GM12873 (cell line): ENCODE results near the gene TNFRSF11A.

Source experiments
- TF ChIP-seq, protein P1 (sequence below): IDR thresholded peaks from 2 replicates; pipeline ENCODE4 v1.5.1; 2012; ENCODE audit warnings: low read depth, mild to moderate bottlenecking, moderate library complexity, low read length, control low read depth; ENCODE audit not compliant: insufficient read depth; ENCODE audit errors: missing control alignments

TNFRSF11A gene

DNA sequence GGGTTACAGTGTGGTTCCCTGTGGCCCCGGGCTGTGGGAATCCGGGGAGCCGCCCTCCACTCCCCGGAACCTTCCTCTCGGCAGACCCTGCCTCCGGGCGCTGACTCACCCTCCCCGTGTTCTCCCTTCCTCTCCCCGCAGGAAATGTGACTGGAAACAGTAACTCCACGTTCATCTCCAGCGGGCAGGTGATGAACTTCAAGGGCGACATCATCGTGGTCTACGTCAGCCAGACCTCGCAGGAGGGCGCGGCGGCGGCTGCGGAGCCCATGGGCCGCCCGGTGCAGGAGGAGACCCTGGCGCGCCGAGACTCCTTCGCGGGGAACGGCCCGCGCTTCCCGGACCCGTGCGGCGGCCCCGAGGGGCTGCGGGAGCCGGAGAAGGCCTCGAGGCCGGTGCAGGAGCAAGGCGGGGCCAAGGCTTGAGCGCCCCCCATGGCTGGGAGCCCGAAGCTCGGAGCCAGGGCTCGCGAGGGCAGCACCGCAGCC, 59.5 kb downstream of the TNFRSF11A start:
- TF ChIP-seq, protein P1, sequence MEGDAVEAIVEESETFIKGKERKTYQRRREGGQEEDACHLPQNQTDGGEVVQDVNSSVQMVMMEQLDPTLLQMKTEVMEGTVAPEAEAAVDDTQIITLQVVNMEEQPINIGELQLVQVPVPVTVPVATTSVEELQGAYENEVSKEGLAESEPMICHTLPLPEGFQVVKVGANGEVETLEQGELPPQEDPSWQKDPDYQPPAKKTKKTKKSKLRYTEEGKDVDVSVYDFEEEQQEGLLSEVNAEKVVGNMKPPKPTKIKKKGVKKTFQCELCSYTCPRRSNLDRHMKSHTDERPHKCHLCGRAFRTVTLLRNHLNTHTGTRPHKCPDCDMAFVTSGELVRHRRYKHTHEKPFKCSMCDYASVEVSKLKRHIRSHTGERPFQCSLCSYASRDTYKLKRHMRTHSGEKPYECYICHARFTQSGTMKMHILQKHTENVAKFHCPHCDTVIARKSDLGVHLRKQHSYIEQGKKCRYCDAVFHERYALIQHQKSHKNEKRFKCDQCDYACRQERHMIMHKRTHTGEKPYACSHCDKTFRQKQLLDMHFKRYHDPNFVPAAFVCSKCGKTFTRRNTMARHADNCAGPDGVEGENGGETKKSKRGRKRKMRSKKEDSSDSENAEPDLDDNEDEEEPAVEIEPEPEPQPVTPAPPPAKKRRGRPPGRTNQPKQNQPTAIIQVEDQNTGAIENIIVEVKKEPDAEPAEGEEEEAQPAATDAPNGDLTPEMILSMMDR: no peak

DNA sequence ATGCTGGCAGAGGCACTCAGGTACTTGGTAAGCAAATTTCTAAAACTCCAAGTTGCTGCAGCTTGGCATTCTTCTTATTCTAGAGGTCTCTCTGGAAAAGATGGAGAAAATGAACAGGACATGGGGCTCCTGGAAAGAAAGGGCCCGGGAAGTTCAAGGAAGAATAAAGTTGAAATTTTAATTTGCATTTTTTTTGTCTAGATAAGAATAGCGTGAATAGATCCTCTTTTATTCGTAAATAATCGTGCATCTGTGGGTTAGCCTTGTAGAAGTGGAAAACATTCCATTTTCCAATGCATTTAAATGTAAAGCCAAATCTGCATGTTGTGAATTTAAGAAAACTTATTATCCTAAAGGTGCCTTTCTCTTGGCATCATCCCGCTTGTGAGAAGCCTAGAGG, 61.0 kb downstream of the TNFRSF11A start:
- TF ChIP-seq, protein P1: no peak

DNA sequence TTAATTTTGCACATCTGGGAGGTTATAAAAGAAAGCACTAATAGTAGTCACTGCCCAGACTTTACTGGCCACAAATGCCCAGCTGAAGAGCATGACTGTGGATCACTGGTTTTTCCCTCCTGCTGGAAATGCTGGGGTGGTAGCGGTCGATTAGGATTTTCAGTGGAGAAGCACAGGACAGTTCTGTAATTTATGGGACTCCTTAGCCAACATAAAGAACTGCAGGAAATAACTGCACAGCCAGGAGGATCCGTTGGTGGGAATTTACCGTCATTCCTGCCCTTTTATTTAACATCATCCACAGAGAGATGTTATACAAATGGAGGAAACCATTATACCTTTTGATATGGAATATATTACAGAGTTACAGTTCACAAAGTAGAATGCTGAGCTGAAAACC, 61.5 kb downstream of the TNFRSF11A start:
- TF ChIP-seq, protein P1: no peak

DNA sequence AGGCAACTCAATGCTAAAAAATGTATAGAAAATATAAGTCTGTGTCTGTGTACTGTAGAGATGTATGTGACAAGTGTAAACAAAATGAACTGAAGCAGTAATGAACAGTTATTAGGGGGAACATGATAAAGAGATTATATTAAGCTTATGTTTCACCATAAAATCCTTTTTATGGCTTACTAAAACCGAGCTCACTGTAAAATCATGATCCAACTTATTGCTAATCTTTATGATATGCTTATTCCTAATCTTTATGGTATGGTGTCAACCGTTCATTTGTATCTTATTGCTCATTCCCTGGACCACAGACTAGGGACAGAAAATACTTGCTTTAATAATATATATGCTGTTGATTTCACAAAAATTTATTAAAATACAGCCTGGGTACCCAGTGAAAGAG, 62.1 kb downstream of the TNFRSF11A start:
- TF ChIP-seq, protein P1: no peak

DNA sequence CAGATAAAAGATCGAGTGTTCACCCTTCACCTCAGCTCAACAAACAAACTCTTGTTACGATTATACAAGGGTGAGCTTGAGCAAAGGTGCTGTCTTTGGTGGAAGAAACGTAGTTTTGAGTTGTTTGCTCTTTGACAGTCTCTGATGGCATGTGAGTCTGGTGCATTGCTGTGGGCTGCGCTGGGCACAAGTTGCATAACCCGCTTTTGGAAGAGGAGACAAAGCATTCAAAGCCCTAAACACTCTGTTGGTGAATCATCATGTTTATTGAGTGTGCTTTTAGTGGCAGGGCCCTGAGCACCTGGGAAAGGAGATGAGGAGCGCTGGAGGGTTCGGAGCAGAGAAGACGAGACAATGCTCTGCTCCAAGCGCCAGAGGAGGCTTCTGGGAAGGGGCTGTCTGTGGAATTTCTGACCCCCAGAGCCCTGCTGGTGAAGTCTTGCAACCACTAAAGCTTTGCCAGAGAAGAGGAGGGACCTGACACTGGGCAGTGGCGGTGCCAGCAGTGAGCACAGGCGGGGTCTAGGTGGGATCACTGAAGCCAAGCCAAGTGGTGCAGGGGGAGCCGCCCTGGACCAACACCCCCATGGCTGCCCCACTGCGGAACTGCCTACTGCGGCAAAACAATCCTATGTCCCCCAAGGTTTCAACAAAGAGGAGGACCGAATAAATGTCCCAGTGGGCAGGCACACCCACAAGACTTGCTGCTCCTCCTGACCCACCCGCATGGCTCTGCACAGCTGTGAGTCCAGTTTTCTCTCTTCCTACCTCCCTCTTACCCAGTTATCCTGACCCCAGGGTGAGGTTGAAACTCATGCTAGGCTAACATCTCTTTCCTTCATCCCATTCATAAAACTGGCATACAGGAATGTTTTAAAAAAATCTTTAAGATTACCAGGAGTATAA, 64.0 kb downstream of the TNFRSF11A start:
- TF ChIP-seq, protein P1: no peak

DNA sequence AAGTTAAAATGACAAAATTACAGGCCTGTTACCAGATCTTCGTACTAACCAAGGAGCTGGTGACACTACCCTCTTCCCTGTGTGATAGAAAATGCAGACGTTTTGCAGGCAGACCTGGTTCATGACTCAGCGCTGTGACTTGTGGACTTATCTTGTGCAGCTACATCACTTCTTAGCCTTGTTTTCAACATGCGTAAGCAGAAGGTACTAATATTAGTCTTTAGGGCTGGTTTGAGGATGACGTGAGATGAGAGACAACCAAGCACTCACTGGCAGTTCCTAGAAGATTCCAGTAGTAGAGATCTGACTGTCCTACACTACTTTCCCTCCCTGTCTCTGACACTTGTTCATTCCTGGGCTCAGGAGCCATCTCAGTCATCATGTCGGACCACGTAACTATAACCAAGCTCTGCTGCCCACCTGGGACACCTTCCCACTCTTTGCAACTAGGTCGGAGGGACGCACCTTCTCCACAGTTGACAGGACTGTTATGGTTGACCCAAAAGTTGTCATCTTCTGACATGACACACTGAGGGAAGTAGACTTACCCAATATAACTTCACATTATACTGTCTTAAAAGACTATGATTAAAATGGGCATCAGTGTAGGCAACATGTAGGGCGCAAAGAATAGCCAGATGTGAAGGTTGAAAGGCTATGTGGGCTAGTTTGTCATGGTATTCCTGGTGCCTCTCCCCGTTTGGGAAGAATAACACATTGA, 64.8 kb downstream of the TNFRSF11A start:
- TF ChIP-seq, protein P1: no peak
